ENCODE results near the gene ZNF837. TPM values are rescaled to one million over a fixed set of nuclear protein-coding genes. Genes with fewer than 3 reads are reported as not detected.

The ZNF837 gene
- total RNA-seq, 1 experiment from 2014 or later = 0.47 TPM

GRCh38 chr19:58357481-58358145 is 23.2 kb downstream of the ZNF837 start:
- BruUV-seq (replicated peaks) = no TSS peak
- no peak for TF ChIP-seq CTCF (IDR thresholded peaks at IDR 0.05; ENCODE audit: unreplicated experiment)
- Mint-ChIP-seq H3K4me1 (ENCODE audit: low read depth, unreplicated experiment) (no peaks in the 10 kb centered on the region), H3K36me3 (ENCODE audit: insufficient read depth, unreplicated experiment) (peaks cover 14% of the 10 kb centered on the region), H3K27ac (ENCODE audit: unreplicated experiment) (no peak overlapping the region), H3K4me3 (ENCODE audit: low read depth, unreplicated experiment) (no peak overlapping the region), H3K27me3 (ENCODE audit: unreplicated experiment) (peaks cover 5% of the 10 kb centered on the region), H3K9me3 (ENCODE audit: low read depth, unreplicated experiment) (no peaks in the 10 kb centered on the region)
- intact Hi-C loops (cut with micrococcal nuclease; ENCODE audit: unreplicated experiment) = no loop called here
- DNase-seq = no peak
- CTCF ChIA-PET = no interaction called here

- Mint-ChIP-seq H3K9me3 (ENCODE audit: low read depth, unreplicated experiment) (no peaks in the 10 kb centered on the region), H3K4me3 (ENCODE audit: low read depth, unreplicated experiment) (no peak overlapping the region), H3K27ac (ENCODE audit: unreplicated experiment) (no peak overlapping the region), H3K27me3 (ENCODE audit: unreplicated experiment) (peaks cover 11% of the 10 kb centered on the region), H3K36me3 (ENCODE audit: insufficient read depth, unreplicated experiment) (peaks cover 8% of the 10 kb centered on the region), H3K4me1 (ENCODE audit: low read depth, unreplicated experiment) (no peaks in the 10 kb centered on the region)
- BruUV-seq (replicated peaks) = no TSS peak
- intact Hi-C loops (cut with micrococcal nuclease; ENCODE audit: unreplicated experiment) = no loop called here
- no peak for TF ChIP-seq CTCF (IDR thresholded peaks at IDR 0.05; ENCODE audit: unreplicated experiment)
- DNase-seq = no peak
- CTCF ChIA-PET = no interaction called here
Observed at GRCh38 chr19:58356766-58357480, 23.9 kb downstream of the ZNF837 start.

- no peaks in the 10 kb centered on the region for H3K9me3 Mint-ChIP-seq (ENCODE audit: low read depth, unreplicated experiment)
- peaks cover 19% of the 10 kb centered on the region for H3K27me3 Mint-ChIP-seq (ENCODE audit: unreplicated experiment)
- BruUV-seq (replicated peaks) = no TSS peak
- no peak for TF ChIP-seq CTCF (IDR thresholded peaks at IDR 0.05; ENCODE audit: unreplicated experiment)
- CTCF ChIA-PET = interaction anchor here (0.6 kb wide), 1 partner anchor 218 kb away, joined by 3 read pairs; no protein-coding TSS in a partner anchor
- no peak for DNase-seq
- intact Hi-C loops (cut with micrococcal nuclease; ENCODE audit: unreplicated experiment) = no loop called here
- no peaks in the 10 kb centered on the region for H3K36me3 Mint-ChIP-seq (ENCODE audit: insufficient read depth, unreplicated experiment)
- no peak overlapping the region for H3K27ac Mint-ChIP-seq (ENCODE audit: unreplicated experiment)
- H3K4me3 Mint-ChIP-seq (ENCODE audit: low read depth, unreplicated experiment) = no peak overlapping the region
- no peaks in the 10 kb centered on the region for H3K4me1 Mint-ChIP-seq (ENCODE audit: low read depth, unreplicated experiment)
Observed at GRCh38 chr19:58355908-58356765, 24.7 kb downstream of the ZNF837 start.

GRCh38 chr19:58355215-58355796 is 25.5 kb downstream of the ZNF837 start:
- peaks cover 28% of the 10 kb centered on the region for H3K27me3 Mint-ChIP-seq (ENCODE audit: unreplicated experiment)
- DNase-seq = no peak
- intact Hi-C loops (cut with micrococcal nuclease; ENCODE audit: unreplicated experiment) = no loop called here
- no peak overlapping the region for H3K4me3 Mint-ChIP-seq (ENCODE audit: low read depth, unreplicated experiment)
- no peaks in the 10 kb centered on the region for H3K9me3 Mint-ChIP-seq (ENCODE audit: low read depth, unreplicated experiment)
- TF ChIP-seq CTCF (IDR thresholded peaks at IDR 0.05; ENCODE audit: unreplicated experiment) = no peak
- no peak overlapping the region for H3K27ac Mint-ChIP-seq (ENCODE audit: unreplicated experiment)
- H3K36me3 Mint-ChIP-seq (ENCODE audit: insufficient read depth, unreplicated experiment) = no peaks in the 10 kb centered on the region
- no TSS peak for BruUV-seq (replicated peaks)
- CTCF ChIA-PET = interaction anchor here (0.6 kb wide), 1 partner anchor 217 kb away, joined by 3 read pairs; no protein-coding TSS in a partner anchor
- H3K4me1 Mint-ChIP-seq (ENCODE audit: low read depth, unreplicated experiment) = no peaks in the 10 kb centered on the region
